Activated T-cell treated with anti-CD3 and anti-CD28 coated beads, Interleukin-2, amount 50 U/mL, for 24 hours (primary cell): ENCODE results near the gene SLC38A3.

Experiments used
- DNase-seq: peaks from one replicate; pipeline ENCODE4 v3.0.0-alpha.2; 2020
- H3K27ac Mint-ChIP-seq: 2 replicates; pipeline ENCODE4 v1.8.0; 2020; ENCODE audit warnings: mild to moderate bottlenecking, mixed read lengths
- H3K27me3 Mint-ChIP-seq: 2 replicates; pipeline ENCODE4 v1.8.0; 2020; ENCODE audit warnings: mixed read lengths
- H3K36me3 Mint-ChIP-seq: 2 replicates; pipeline ENCODE4 v1.8.0; 2020; ENCODE audit warnings: low read depth, mixed read lengths
- H3K4me1 Mint-ChIP-seq: 2 replicates; pipeline ENCODE4 v1.8.0; 2020; ENCODE audit warnings: low read depth, mixed read lengths
- H3K4me3 Mint-ChIP-seq: 2 replicates; pipeline ENCODE4 v1.8.0; 2020; ENCODE audit warnings: mild to moderate bottlenecking, moderate library complexity, mixed read lengths
- H3K9me3 Mint-ChIP-seq: 2 replicates; pipeline ENCODE4 v1.8.0; 2020; ENCODE audit warnings: mixed read lengths

The SLC38A3 gene

GRCh38 chr3:50165910-50166538, 39.0 kb upstream of the SLC38A3 start:
- H3K4me3 Mint-ChIP-seq: no peak overlapping the region
- no peaks in the 10 kb centered on the region for H3K36me3 Mint-ChIP-seq
- no peaks in the 10 kb centered on the region for H3K27me3 Mint-ChIP-seq
- H3K27ac Mint-ChIP-seq: no peak overlapping the region
- no peak for DNase-seq
- H3K9me3 Mint-ChIP-seq: no peaks in the 10 kb centered on the region
- no peaks in the 10 kb centered on the region for H3K4me1 Mint-ChIP-seq

GRCh38 chr3:50166620-50167019, 38.5 kb upstream of the SLC38A3 start:
- Mint-ChIP-seq H3K27me3 (no peaks in the 10 kb centered on the region), H3K36me3 (no peaks in the 10 kb centered on the region), H3K4me1 (no peaks in the 10 kb centered on the region), H3K27ac (no peak overlapping the region), H3K4me3 (no peak overlapping the region), H3K9me3 (no peaks in the 10 kb centered on the region)
- DNase-seq: no peak

GRCh38 chr3:50167069-50167840, 37.8 kb upstream of the SLC38A3 start:
- no peaks in the 10 kb centered on the region for H3K4me1 Mint-ChIP-seq
- DNase-seq: no peak
- H3K27me3 Mint-ChIP-seq: no peaks in the 10 kb centered on the region
- no peak overlapping the region for H3K4me3 Mint-ChIP-seq
- no peaks in the 10 kb centered on the region for H3K36me3 Mint-ChIP-seq
- no peak overlapping the region for H3K27ac Mint-ChIP-seq
- no peaks in the 10 kb centered on the region for H3K9me3 Mint-ChIP-seq

- Mint-ChIP-seq H3K36me3 (no peaks in the 10 kb centered on the region), H3K27ac (no peak overlapping the region), H3K27me3 (no peaks in the 10 kb centered on the region), H3K4me3 (no peak overlapping the region), H3K9me3 (no peaks in the 10 kb centered on the region), H3K4me1 (no peaks in the 10 kb centered on the region)
- no peak for DNase-seq
Measured at GRCh38 chr3:50167841-50168209, 37.2 kb upstream of the SLC38A3 start.

- H3K27ac Mint-ChIP-seq: no peak overlapping the region
- no peak for DNase-seq
Measured at GRCh38 chr3:50168388-50168787, 36.7 kb upstream of the SLC38A3 start.

DNA sequence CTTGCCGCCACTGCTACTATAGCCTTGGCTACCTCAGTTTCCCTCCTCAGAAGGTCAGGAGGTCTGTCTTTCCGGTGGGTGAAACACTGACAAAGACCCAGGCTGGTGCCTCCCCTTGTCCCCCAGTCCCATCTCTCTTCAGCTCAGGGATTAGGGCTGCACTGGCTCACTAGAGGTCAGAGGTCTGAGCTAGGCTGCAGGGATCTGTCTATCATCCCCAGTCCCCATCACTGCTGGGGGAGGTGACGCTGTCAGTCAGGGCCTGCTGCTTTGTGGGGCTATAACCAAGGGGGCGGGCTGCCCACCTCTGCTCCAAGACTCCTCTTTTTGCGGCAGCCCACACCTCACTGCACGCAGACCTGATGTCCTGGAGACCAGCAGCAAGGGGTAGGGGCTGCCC, 36.3 kb upstream of the SLC38A3 start:
- Mint-ChIP-seq H3K27me3 (no peaks in the 10 kb centered on the region), H3K4me1 (peaks cover 1% of the 10 kb centered on the region), H3K9me3 (no peaks in the 10 kb centered on the region), H3K36me3 (no peaks in the 10 kb centered on the region), H3K4me3 (no peak overlapping the region), H3K27ac (no peak overlapping the region)
- DNase-seq: no peak

More at GRCh38 chr3:50168388-50168787, 36.7 kb upstream of the SLC38A3 start:
- no peaks in the 10 kb centered on the region for H3K36me3 Mint-ChIP-seq
- H3K9me3 Mint-ChIP-seq: no peaks in the 10 kb centered on the region
- H3K27me3 Mint-ChIP-seq: no peaks in the 10 kb centered on the region
- no peaks in the 10 kb centered on the region for H3K4me1 Mint-ChIP-seq
- no peak overlapping the region for H3K4me3 Mint-ChIP-seq

DNA sequence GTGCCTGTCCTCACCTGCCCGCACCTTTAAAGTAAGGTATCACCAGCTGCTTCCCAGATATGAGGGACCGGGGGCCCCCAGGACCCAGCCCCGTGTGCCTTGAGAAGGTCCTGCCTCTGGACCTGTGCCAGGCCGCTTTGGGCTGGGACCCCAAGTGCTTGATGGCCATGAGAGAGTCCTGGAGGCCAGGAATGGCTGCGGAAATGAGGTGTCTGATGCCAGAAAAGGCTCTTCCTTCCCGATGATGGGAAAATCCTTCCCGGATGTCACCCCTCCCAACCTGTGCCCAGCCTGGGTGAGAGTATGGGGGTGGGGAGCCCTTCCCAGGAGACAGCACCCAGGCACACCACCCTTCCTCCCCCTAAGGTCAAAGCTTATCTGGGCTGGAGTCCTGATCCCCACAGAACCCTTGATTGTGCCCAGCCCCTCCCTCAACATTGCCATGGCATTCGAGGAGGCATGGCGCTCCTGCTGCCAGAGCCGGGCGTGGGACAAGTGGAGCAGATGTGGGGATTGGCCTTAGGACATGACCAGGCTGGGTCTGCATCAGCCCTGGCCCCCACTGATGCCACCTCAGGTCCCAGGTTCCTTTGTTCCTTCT, 35.7 kb upstream of the SLC38A3 start:
- no peaks in the 10 kb centered on the region for H3K9me3 Mint-ChIP-seq
- H3K36me3 Mint-ChIP-seq: no peaks in the 10 kb centered on the region
- DNase-seq: no peak
- H3K27me3 Mint-ChIP-seq: no peaks in the 10 kb centered on the region
- peaks cover 1% of the 10 kb centered on the region for H3K4me1 Mint-ChIP-seq
- H3K27ac Mint-ChIP-seq: no peak overlapping the region
- H3K4me3 Mint-ChIP-seq: no peak overlapping the region

DNA sequence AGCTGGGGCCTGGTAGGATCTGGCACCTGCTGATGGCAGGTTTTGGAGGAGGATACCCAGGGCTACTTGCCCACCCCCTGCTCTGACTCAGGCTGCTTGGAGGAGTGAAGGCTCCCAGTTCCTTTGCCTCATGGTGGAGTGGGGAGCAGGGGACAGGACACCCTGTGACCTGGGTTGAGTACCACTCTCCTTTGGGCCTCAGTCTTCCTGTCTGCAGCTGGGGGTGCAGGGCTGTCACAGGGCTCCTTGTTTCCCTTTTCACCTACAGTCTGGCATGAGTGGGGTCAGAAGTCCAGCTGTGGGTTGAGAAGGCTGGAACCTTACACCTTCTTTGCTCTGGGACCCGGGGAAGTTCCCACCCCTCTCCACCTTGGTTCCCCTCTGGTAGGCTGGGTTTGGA, 35.2 kb upstream of the SLC38A3 start:
- Mint-ChIP-seq H3K27ac (no peak overlapping the region), H3K9me3 (no peaks in the 10 kb centered on the region), H3K4me1 (peaks cover 1% of the 10 kb centered on the region), H3K27me3 (no peaks in the 10 kb centered on the region), H3K4me3 (no peak overlapping the region), H3K36me3 (no peaks in the 10 kb centered on the region)
- DNase-seq: no peak

- Mint-ChIP-seq H3K36me3 (no peaks in the 10 kb centered on the region), H3K27me3 (no peaks in the 10 kb centered on the region), H3K4me3 (no peak overlapping the region), H3K4me1 (peaks cover 1% of the 10 kb centered on the region), H3K9me3 (no peaks in the 10 kb centered on the region), H3K27ac (no peak overlapping the region)
- no peak for DNase-seq
Measured at GRCh38 chr3:50170689-50171088, 34.4 kb upstream of the SLC38A3 start.

DNA sequence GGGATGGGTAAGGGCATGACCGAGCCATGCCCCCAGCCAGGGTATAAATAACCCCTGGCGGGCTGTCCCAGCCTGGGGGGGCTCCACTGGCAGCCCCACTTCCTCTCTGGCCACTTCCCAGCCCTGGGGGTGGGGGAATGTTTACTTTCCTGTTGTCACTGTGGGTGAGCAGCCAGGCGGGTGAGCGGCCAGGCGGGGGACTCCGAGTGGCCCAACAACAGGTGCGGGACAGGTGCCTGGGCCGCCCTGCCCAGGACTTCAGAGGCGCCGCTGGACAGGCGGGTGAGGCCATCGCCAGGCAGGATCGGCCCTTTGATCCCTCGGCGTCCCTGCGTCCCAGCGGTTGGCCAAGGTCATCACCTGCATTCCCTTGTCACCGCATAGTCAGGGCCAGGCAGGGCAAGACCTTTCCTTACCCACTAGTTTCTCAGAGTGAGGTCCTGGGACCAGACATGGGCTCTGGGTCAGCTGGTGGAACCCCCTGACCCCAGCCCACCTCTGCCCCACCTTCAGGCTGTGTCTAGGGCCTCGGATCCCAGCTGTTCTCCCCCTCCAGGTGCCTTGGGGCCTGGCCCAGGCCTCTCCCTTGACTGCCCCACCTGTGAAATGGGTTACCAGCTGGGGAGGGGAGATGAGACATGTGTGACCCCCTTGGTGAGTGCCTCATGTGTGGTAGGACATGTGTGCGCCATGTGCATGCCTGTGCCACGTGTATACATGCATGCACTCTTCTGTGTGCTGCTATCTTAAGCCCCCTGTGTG, 33.4 kb upstream of the SLC38A3 start:
- H3K4me3 Mint-ChIP-seq: no peak overlapping the region
- no peak for DNase-seq
- H3K4me1 Mint-ChIP-seq: peaks cover 1% of the 10 kb centered on the region
- H3K9me3 Mint-ChIP-seq: no peaks in the 10 kb centered on the region
- H3K27ac Mint-ChIP-seq: no peak overlapping the region
- H3K27me3 Mint-ChIP-seq: no peaks in the 10 kb centered on the region
- no peaks in the 10 kb centered on the region for H3K36me3 Mint-ChIP-seq

DNA sequence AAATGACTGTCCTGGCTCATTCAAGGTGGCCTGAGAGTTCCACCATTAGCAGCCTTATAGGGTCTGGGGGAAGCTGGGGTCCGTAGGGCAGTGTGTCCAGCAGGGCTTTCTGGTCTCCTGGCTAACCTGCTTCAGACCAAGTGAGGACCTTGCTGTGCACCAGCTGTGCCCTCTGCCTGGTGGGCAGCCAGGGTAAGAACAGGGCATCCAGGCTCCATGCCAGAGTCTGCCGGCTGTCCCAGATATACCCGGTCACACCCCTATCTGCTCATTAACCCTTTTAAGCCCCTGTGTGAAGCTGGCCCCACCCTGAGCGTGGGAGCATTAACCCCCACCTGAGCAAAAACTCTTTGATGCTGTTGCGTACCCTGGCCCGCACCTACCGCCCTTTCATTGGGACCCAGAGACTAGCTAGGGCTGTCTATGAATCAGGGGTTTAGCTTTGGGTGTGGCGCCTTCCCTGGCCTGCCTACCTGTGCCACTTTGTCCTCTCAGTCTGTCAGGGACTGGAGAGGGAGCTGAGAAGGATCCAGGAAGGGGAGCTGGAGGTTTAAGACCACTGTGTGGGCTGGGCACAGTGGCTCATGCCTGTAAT, 32.3 kb upstream of the SLC38A3 start:
- no peaks in the 10 kb centered on the region for H3K9me3 Mint-ChIP-seq

GRCh38 chr3:50173685-50174516, 31.2 kb upstream of the SLC38A3 start:
- H3K27ac Mint-ChIP-seq: no peak overlapping the region
- no peak for DNase-seq
- H3K4me1 Mint-ChIP-seq: peaks cover 1% of the 10 kb centered on the region
- H3K36me3 Mint-ChIP-seq: no peaks in the 10 kb centered on the region
- H3K27me3 Mint-ChIP-seq: no peaks in the 10 kb centered on the region
- no peaks in the 10 kb centered on the region for H3K9me3 Mint-ChIP-seq
- no peak overlapping the region for H3K4me3 Mint-ChIP-seq

More for the DNA sequence above, 32.3 kb upstream of the SLC38A3 start:
- Mint-ChIP-seq H3K27me3 (no peaks in the 10 kb centered on the region), H3K27ac (no peak overlapping the region), H3K4me1 (peaks cover 1% of the 10 kb centered on the region), H3K36me3 (no peaks in the 10 kb centered on the region), H3K4me3 (no peak overlapping the region)
- DNase-seq: no peak

DNA sequence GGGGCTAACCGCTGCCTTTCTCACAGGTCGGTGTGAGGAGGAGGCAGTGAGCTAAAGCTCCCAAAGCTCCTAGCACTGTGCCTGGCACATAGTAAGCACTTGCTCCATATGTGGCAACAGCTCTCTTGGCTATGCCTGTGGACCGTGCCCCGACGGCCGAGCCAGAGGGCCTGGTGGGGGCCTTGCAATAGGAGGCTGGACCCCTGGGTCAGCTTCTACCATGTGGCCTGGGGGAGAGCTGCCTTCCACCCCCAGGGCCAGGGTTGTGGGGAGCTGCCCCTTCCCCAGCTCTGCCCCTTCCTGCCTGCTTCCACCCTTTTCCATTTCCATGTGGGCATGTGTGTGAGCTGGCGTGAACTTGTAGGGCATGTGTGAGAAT, 30.6 kb upstream of the SLC38A3 start:
- Mint-ChIP-seq H3K9me3 (no peaks in the 10 kb centered on the region), H3K4me1 (peaks cover 1% of the 10 kb centered on the region)

More for the DNA sequence above, 30.6 kb upstream of the SLC38A3 start:
- Mint-ChIP-seq H3K4me3 (no peak overlapping the region), H3K27ac (no peak overlapping the region), H3K27me3 (no peaks in the 10 kb centered on the region), H3K36me3 (no peaks in the 10 kb centered on the region)
- no peak for DNase-seq
